Kidney epithelial cell (primary cell): Measurements from ENCODE around the gene PIP5KL1. TPM values are rescaled to one million over a fixed set of nuclear protein-coding genes. Genes with fewer than 3 reads are reported as not detected.

Experiments
- DNase-seq: peaks from one replicate; pipeline ENCODE4 v3.0.0-alpha.2; 2010; ENCODE audit warnings: low read depth
- H3K27me3 ChIP-seq: 2 replicates; pipeline ENCODE4 v1.6.0; 2011; ENCODE audit warnings: low read length; ENCODE audit not compliant: control insufficient read depth, insufficient read depth
- H3K36me3 ChIP-seq: 2 replicates; pipeline ENCODE4 v1.5.1; 2011; ENCODE audit warnings: low read length; ENCODE audit not compliant: control insufficient read depth, insufficient read depth
- H3K4me3 ChIP-seq: 2 replicates; pipeline ENCODE4 v1.5.1; 2011; ENCODE audit warnings: low read depth, mild to moderate bottlenecking, control low read depth, low read length
- CTCF ChIP-seq: IDR thresholded peaks from 2 replicates; pipeline ENCODE4 v1.5.1; 2011; ENCODE audit warnings: mild to moderate bottlenecking, moderate library complexity, low read length, control low read depth, inconsistent platforms; ENCODE audit not compliant: insufficient read depth, poor library complexity, severe bottlenecking
- total RNA-seq: library from RNA; depleted of rRNA; stranded (reverse); fragments of >200 nt; gene quantifications from 2 replicates; pipeline ENCODE4 v1.2.3, GENCODE V29; 2015

Gene PIP5KL1
- total RNA-seq, 1 donor from 2014 or later = 3.6 TPM

GRCh38 chr9:127963041-127963358 is 32.4 kb upstream of the PIP5KL1 start:
- Histone ChIP-seq H3K36me3 (no peaks in the 10 kb centered on the region), H3K27me3 (no peaks in the 10 kb centered on the region), H3K4me3 (no peak overlapping the region)
- no peak for TF ChIP-seq CTCF
- DNase-seq = no peak

GRCh38 chr9:127962278-127962677 is 31.7 kb upstream of the PIP5KL1 start:
- Histone ChIP-seq H3K27me3 (no peaks in the 10 kb centered on the region), H3K4me3 (no peak overlapping the region), H3K36me3 (no peaks in the 10 kb centered on the region)
- no peak for DNase-seq
- no peak for TF ChIP-seq CTCF

- Histone ChIP-seq H3K4me3 (no peak overlapping the region), H3K27me3 (no peaks in the 10 kb centered on the region), H3K36me3 (no peaks in the 10 kb centered on the region)
- TF ChIP-seq CTCF = no peak
- DNase-seq = no peak
Measured at GRCh38 chr9:127961613-127962155, 31.1 kb upstream of the PIP5KL1 start.

GRCh38 chr9:127961155-127961490 is 30.5 kb upstream of the PIP5KL1 start:
- no peak for DNase-seq
- no peaks in the 10 kb centered on the region for H3K36me3 ChIP-seq
- TF ChIP-seq CTCF = no peak
- H3K4me3 ChIP-seq = no peak overlapping the region
- H3K27me3 ChIP-seq = no peaks in the 10 kb centered on the region

- no peaks in the 10 kb centered on the region for H3K27me3 ChIP-seq
- TF ChIP-seq CTCF = no peak
- no peak for DNase-seq
- H3K36me3 ChIP-seq = no peaks in the 10 kb centered on the region
- no peak overlapping the region for H3K4me3 ChIP-seq
Measured at GRCh38 chr9:127960410-127961154, 30.0 kb upstream of the PIP5KL1 start.

- no peak for TF ChIP-seq CTCF
- no peak for DNase-seq
- Histone ChIP-seq H3K4me3 (no peak overlapping the region), H3K36me3 (no peaks in the 10 kb centered on the region), H3K27me3 (no peaks in the 10 kb centered on the region)
Measured at GRCh38 chr9:127959841-127960409, 29.3 kb upstream of the PIP5KL1 start.
